Activated B cell treated with CpG ODN at 0.5 μM for 24 hours (primary cell): Measurements from ENCODE around the gene BANP. TPM values are rescaled to one million over a fixed set of nuclear protein-coding genes. Genes with fewer than 3 reads are reported as not detected.

Experiments
- ATAC-seq: fragments of 200-7000 bp; cut with Tn5 transposase; one replicate; pipeline ENCODE4 v1.10.0; 2021; ENCODE audit warnings: low read depth, mild to moderate bottlenecking, moderate library complexity
- CTCF ChIA-PET: fragments of 350-600 bp; sonication (Branson Sonifier 250); formaldehyde crosslinking; loops from one replicate; lab custom pipeline; 2021; ENCODE audit warnings: antibody characterized with exemption; lab: Charles Lee
- POLR2A ChIA-PET: fragments of 350-600 bp; sonication (Branson Sonifier 250); formaldehyde crosslinking; loops from one replicate; lab custom pipeline; 2021; ENCODE audit warnings: antibody characterized with exemption; lab: Charles Lee
- DNase-seq: peaks from one replicate; pipeline ENCODE4 v3.0.0; 2022
- H3K27ac Mint-ChIP-seq: one replicate; pipeline ENCODE4 v1.8.0; 2020; ENCODE audit warnings: mixed read lengths
- H3K27me3 Mint-ChIP-seq: one replicate; pipeline ENCODE4 v1.8.0; 2021; ENCODE audit warnings: mixed read lengths
- H3K36me3 Mint-ChIP-seq: one replicate; pipeline ENCODE4 v1.8.0; 2021; ENCODE audit warnings: low read depth, mixed read lengths
- H3K4me1 Mint-ChIP-seq: one replicate; pipeline ENCODE4 v1.8.0; 2021; ENCODE audit warnings: mixed read lengths
- H3K4me3 Mint-ChIP-seq: one replicate; pipeline ENCODE4 v1.8.0; 2020; ENCODE audit warnings: mild to moderate bottlenecking, mixed read lengths
- H3K9me3 Mint-ChIP-seq: one replicate; pipeline ENCODE4 v1.8.0; 2020; ENCODE audit warnings: mixed read lengths
- intact Hi-C: fragments of 100-400 bp; cut with micrococcal nuclease; formaldehyde crosslinking; loops from one replicate; pipeline ENCODE4 v1.15.1; 2024
- total RNA-seq: library from RNA; stranded (reverse); gene quantifications from 2 replicates; pipeline ENCODE4 v1.2.3, GENCODE V29; 2022
- TF ChIP-seq, protein P1 (sequence below): fragments of 200-600 bp; IDR thresholded peaks from one replicate; pipeline ENCODE4 v1.8.0; 2022; ENCODE audit warnings: antibody characterized with exemption, mild to moderate bottlenecking

Gene BANP
- total RNA-seq, 1 donor from 2014 or later = 72.3 TPM

DNA sequence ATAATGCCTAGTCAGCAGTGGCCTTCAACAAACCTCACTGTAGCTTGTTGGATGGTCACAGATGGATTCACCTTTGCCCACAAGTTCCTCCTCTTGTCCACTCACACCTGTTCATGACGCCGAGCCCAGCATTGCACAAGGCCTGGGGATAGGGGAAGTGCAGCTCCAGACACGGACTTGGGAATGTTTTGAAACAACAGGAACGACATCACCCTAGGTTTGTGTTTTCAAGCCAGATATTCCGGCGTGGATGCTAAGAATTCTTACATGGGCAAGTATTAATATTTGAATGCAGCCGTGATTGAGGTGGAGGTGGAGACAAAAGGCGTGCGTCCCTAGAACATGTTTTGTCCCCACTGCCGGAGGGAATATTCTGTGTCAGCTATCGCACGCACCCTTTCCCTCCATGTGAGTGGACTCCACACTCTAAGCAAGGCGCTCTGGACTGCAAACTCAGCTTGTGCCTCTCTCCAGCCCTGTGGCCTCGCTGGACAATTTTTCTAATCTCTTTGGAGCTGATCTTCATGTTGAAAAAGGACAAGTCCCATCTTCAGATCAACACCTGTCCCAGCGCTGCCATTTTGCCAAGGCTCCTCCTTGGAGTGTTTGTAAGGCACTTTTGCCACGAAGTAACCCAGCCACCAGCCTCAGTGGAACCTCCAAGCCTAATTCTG is 2.0 kb upstream of the BANP start:
- CTCF ChIA-PET = interaction anchor here (0.6 to 1.1 kb wide), 2 partner anchors 8 to 23 kb away, joined by 3 read pairs; no protein-coding TSS in a partner anchor
- no peak for ATAC-seq
- TF ChIP-seq, protein P1, sequence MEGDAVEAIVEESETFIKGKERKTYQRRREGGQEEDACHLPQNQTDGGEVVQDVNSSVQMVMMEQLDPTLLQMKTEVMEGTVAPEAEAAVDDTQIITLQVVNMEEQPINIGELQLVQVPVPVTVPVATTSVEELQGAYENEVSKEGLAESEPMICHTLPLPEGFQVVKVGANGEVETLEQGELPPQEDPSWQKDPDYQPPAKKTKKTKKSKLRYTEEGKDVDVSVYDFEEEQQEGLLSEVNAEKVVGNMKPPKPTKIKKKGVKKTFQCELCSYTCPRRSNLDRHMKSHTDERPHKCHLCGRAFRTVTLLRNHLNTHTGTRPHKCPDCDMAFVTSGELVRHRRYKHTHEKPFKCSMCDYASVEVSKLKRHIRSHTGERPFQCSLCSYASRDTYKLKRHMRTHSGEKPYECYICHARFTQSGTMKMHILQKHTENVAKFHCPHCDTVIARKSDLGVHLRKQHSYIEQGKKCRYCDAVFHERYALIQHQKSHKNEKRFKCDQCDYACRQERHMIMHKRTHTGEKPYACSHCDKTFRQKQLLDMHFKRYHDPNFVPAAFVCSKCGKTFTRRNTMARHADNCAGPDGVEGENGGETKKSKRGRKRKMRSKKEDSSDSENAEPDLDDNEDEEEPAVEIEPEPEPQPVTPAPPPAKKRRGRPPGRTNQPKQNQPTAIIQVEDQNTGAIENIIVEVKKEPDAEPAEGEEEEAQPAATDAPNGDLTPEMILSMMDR = no peak
- intact Hi-C loops = no loop called here
- no peak for DNase-seq
- POLR2A ChIA-PET = interaction anchor here (1.6 to 2.3 kb wide), 2 partner anchors 23 to 170 kb away, joined by 5 to 10 read pairs; no protein-coding TSS in a partner anchor
- peak overlapping the region; percentile 46 for H3K27ac Mint-ChIP-seq
- peak overlapping the region; percentile 42 for H3K4me3 Mint-ChIP-seq
- H3K27me3 Mint-ChIP-seq = no peaks in the 10 kb centered on the region
- H3K36me3 Mint-ChIP-seq = peaks cover 20% of the 10 kb centered on the region
- H3K9me3 Mint-ChIP-seq = no peaks in the 10 kb centered on the region
- peaks cover 61% of the 10 kb centered on the region for H3K4me1 Mint-ChIP-seq

DNA sequence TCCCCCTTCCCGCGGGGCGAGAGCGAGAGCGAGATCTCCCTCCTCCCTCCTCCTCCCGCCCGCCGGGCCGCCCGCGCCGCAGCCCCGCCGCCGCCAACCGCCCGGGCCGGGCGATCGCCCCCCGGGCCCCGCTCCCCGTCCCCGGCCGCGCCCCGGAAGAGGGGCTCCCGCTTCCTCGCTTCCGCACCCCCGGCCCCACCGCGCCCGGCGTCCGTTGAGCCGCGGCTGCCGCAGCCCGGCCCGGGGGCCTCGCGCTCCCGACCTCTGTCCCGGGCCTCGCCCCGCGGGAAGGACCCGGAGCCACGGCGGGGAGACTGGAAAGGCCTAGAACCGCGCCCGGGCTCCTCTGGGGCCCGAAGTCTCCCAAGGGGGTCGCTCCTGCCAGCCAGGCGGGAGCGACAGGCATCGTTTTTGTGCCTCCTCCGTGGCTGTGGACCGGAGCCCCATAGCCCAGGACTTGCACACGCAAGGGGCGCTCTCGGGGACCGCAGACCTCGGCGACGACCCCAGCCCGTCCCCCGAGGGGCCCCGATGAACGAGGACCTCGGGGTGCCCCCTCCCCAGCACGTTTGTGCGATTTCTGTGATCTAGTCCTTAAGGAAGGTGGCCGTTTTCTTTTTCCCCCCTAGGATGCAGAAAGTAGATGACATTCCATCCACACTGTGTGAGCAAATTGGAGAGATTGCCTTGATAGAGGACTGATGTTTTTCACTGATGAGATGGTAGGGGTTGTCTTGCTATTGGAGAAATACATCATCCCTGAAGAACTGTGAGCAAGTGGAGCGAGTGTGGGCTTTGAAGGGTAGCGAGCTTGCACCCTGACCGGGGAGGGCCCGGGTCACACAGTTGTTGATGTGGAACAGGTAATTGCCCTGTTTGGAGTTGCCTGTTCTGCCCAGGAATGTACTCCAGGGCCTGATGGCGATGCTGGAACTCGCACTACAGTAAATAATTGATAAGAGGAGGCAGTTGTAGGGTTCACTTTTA is 611 bp downstream of the BANP start:
- Mint-ChIP-seq H3K27me3 (no peaks in the 10 kb centered on the region), H3K27ac (peak overlapping the region; percentile 90), H3K9me3 (no peaks in the 10 kb centered on the region), H3K36me3 (peaks cover 37% of the 10 kb centered on the region), H3K4me3 (peak overlapping the region; percentile 97), H3K4me1 (peaks cover 76% of the 10 kb centered on the region)
- TF ChIP-seq, protein P1 = no peak
- ChIA-PET CTCF (interaction anchor here (1.4 kb wide), 1 partner anchor 173 kb away, joined by 5 read pairs; no protein-coding TSS in a partner anchor), POLR2A (interaction anchor here (0.5 to 2.6 kb wide), 26 partner anchors 9 to 834 kb away, joined by 3 to 36 read pairs (median 6); partner anchors contain the start of genes KLHDC4, SLC7A5, ZC3H18 and ZFPM1)
- intact Hi-C loops = loop anchor here (1.0 to 10.0 kb wide), 14 partner anchors 11 to 1293 kb away; partner anchors contain the start of genes CYBA, MAP1LC3B, ZC3H18 and ZCCHC14
- no peak for ATAC-seq
- DNase-seq = no peak

DNA sequence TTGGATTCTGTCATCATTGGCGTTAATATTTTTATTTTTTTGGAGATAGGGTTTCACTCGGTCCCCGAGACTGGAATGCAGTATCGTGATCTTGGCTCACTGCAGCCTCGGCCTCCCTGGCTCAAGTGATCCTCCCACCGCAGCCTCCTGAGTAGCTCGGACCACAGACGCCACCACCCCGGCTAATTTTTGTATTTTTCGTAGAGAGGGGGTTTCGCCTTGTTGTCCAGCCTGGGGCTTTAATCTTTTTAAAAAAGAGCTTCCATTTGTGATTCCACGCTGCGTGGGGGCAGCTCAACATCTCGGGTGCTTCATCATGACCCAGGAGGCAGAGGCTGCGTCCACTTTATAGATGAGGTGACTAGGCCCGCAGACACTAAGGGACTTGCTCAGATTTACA is 1.5 kb downstream of the BANP start:
- Mint-ChIP-seq H3K4me3 (peak overlapping the region; percentile 84), H3K27me3 (no peaks in the 10 kb centered on the region), H3K4me1 (peaks cover 79% of the 10 kb centered on the region), H3K9me3 (no peaks in the 10 kb centered on the region), H3K36me3 (peaks cover 45% of the 10 kb centered on the region), H3K27ac (peak overlapping the region; percentile 90)
- ChIA-PET POLR2A (interaction anchor here (0.6 to 2.6 kb wide), 5 partner anchors 14 to 173 kb away, joined by 3 to 11 read pairs (median 5); no protein-coding TSS in a partner anchor), CTCF (no interaction called here)
- intact Hi-C loops = loop anchor here (1.0 to 10.0 kb wide), 3 partner anchors 11 to 1292 kb away; partner anchors contain the start of gene ZCCHC14
- no peak for DNase-seq
- ATAC-seq = no peak
- TF ChIP-seq, protein P1 = no peak

DNA sequence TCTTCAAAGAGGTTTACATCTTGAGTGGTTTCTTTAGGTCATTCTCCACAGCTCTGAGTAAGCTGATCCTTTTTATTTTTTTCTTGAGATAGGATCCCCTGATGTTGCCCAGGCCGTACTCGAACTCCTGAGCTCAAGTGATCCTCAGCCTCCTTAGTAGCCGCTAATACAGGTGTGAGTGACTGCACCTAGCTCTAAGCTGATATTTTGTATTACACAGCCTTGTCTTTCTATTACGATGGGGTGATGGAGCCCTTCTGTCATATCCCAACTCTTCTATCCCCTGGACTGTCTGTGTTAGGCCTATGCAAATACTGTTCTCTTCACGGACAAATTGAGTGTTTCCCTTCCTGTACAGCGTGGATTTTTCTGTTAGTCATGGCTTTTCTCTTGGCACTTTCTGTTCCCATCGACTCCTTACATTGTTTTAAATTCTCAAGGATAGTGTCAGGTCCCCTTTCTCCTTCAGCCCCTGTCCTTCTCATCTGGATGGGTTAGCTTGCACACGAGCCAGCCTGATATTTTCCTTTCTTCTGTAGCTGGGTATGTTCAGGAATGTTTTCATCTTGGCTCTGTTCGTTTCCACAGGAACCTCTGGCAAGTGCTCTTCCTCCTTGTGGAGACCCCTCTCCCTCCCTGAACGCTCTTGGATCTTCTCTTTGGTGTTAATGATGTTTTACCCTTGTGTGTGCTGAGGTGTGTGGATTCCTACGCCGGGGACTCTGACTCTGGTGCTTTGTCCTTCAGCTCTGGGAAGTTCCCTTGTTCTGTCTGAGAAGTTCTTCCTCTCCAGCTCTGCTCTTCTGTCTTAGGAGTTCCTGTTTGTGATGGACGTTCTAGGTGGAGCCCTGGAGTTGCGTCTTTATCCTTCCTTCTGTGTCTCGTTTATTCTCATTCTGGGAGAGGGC is 2.3 kb downstream of the BANP start:
- ATAC-seq (no peak), DNase-seq (no peak)
- peaks cover 78% of the 10 kb centered on the region for H3K4me1 Mint-ChIP-seq
- ChIA-PET CTCF (no interaction called here), POLR2A (interaction anchor here (0.5 to 2.6 kb wide), 8 partner anchors 8 to 503 kb away, joined by 3 to 11 read pairs (median 3); no protein-coding TSS in a partner anchor)
- no peaks in the 10 kb centered on the region for H3K27me3 Mint-ChIP-seq
- no peaks in the 10 kb centered on the region for H3K9me3 Mint-ChIP-seq
- intact Hi-C loops = loop anchor here (10.0 kb wide), 2 partner anchors 459 to 1291 kb away; partner anchors contain the start of gene ZCCHC14
- TF ChIP-seq, protein P1 = no peak
- peak overlapping the region; percentile 26 for H3K4me3 Mint-ChIP-seq
- H3K36me3 Mint-ChIP-seq = peaks cover 50% of the 10 kb centered on the region
- H3K27ac Mint-ChIP-seq = peak overlapping the region; percentile 69
